GM06990 (cell line): Measurements from ENCODE around the gene FER.

Source experiments
- DNase-seq: peaks from one replicate; pipeline ENCODE4 v3.0.0-alpha.2; 2011; ENCODE audit not compliant: insufficient read length; ENCODE audit errors: extremely low read depth
- H3K27me3 ChIP-seq: replicated peaks from 2 replicates; pipeline ENCODE4 v1.6.0; 2011; ENCODE audit warnings: low read length; ENCODE audit not compliant: control insufficient read depth, insufficient read depth
- H3K36me3 ChIP-seq: 2 replicates; pipeline ENCODE4 v1.5.1; 2011; ENCODE audit warnings: low read length; ENCODE audit not compliant: control insufficient read depth, insufficient read depth
- H3K4me3 ChIP-seq: replicated peaks from 2 replicates; pipeline ENCODE4 v1.5.1; 2011; ENCODE audit warnings: low read depth, mild to moderate bottlenecking, control low read depth, low read length
- TF ChIP-seq, protein P1 (sequence below): IDR thresholded peaks from 2 replicates; pipeline ENCODE4 v1.5.1; 2011; ENCODE audit warnings: low read length, control low read depth, mild to moderate bottlenecking, inconsistent platforms; ENCODE audit not compliant: insufficient read depth, poor library complexity, severe bottlenecking

Gene FER

DNA sequence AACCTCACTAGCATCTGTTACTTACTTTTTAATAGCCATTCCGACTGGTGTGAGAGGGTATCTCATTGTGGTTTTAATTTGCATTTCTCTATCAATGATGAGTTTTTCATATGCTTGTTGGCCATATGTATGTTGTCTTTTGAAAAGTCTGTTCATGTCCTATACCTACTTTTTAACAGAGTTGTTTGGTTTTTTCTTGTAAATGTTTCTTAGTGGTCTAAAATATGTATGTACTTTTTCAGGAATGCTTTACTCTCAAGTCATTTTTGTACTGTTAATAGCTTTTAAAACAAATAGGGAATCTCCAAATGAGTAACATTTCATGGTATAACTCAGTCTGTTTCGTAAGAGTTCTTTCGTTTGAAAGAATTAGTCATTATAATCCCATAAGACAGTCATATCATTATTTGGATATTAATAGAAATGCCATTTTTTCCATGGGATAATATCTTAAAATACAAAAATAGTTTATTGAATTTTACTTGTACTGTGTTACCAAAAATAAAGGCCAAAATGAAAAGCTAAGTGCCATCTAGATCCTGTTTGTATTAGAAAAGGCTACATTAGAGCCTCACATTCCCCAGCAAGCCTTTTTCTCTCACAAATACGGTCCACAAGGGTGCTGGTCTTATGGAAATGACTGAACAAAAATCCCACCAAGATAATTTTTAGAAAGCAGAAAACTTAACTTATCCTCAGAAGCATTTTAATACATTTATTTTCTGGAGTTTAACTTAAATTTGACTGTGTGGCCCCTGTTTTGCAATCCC, 414.4 kb downstream of the FER start:
- Histone ChIP-seq H3K4me3 (no peak overlapping the region), H3K27me3 (no peaks in the 10 kb centered on the region), H3K36me3 (no peaks in the 10 kb centered on the region)
- peak; percentile 37 for DNase-seq
- TF ChIP-seq, protein P1, sequence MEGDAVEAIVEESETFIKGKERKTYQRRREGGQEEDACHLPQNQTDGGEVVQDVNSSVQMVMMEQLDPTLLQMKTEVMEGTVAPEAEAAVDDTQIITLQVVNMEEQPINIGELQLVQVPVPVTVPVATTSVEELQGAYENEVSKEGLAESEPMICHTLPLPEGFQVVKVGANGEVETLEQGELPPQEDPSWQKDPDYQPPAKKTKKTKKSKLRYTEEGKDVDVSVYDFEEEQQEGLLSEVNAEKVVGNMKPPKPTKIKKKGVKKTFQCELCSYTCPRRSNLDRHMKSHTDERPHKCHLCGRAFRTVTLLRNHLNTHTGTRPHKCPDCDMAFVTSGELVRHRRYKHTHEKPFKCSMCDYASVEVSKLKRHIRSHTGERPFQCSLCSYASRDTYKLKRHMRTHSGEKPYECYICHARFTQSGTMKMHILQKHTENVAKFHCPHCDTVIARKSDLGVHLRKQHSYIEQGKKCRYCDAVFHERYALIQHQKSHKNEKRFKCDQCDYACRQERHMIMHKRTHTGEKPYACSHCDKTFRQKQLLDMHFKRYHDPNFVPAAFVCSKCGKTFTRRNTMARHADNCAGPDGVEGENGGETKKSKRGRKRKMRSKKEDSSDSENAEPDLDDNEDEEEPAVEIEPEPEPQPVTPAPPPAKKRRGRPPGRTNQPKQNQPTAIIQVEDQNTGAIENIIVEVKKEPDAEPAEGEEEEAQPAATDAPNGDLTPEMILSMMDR, result no peak

DNA sequence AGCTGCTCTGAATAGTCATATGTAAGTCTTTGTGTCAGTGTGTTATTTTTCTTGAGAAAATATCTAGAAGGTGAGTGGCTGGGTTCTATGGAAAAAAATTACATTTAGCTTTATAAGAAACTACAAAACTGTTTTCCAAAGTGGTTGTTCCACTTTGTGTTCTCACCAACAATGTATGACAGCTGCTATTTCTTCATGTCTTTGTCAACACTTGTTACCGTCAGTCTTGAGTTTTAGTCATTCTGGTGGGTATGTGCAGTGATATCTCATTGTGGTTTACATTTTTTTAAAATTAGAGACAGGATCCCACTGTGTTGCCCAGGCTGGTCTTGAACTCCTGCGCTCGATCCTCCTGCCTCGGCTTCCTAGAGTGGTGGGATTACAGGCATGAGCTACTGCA, 415.6 kb downstream of the FER start:
- DNase-seq, result no peak
- TF ChIP-seq, protein P1, result no peak
- no peak overlapping the region for H3K4me3 ChIP-seq

DNA sequence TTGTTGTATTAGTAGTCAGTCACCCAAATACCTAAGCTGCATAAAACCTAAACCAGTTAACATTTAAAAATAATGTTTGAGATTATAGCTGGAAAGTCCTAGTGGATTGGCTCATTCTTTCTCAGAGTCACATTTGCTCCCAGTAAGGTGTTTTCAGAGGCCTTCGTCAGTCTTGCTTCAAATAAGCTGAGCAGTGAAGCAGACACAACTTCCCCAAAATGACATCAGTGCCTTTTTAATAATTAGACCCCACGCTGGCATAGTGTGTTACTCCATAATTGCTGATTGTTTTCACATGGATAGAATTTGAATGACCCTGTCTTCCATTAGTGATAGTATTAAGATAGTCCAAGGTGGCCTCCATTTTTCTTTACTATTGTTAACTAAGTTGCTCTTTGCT, 416.3 kb downstream of the FER start:
- H3K36me3 ChIP-seq, result no peaks in the 10 kb centered on the region
- no peak overlapping the region for H3K4me3 ChIP-seq
- DNase-seq, result no peak
- TF ChIP-seq, protein P1, result no peak
- no peaks in the 10 kb centered on the region for H3K27me3 ChIP-seq

More for the DNA sequence above, 415.6 kb downstream of the FER start:
- no peaks in the 10 kb centered on the region for H3K36me3 ChIP-seq
- H3K27me3 ChIP-seq, result no peaks in the 10 kb centered on the region

DNA sequence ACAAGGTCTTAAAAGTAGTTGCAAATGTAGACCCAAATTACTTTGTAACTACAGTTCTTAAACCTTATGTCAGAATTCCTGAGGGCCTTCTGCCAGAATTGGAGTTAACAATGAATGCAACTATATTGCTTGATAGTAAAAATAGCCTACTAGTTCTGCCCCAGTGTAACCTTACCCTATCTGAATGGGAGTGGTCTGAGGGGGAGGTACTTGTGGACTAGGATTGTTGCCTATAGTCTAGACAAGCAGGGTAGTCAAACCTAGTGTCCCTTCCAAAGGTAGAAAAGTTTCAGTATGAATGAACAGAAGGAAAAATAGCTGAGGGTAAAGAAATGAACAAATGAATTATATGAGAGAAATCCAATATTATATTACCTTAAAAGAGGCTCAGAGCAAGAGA, 419.9 kb downstream of the FER start:
- TF ChIP-seq, protein P1, result no peak
- no peak for DNase-seq
- H3K27me3 ChIP-seq, result no peaks in the 10 kb centered on the region
- H3K4me3 ChIP-seq, result no peak overlapping the region
- no peaks in the 10 kb centered on the region for H3K36me3 ChIP-seq

DNA sequence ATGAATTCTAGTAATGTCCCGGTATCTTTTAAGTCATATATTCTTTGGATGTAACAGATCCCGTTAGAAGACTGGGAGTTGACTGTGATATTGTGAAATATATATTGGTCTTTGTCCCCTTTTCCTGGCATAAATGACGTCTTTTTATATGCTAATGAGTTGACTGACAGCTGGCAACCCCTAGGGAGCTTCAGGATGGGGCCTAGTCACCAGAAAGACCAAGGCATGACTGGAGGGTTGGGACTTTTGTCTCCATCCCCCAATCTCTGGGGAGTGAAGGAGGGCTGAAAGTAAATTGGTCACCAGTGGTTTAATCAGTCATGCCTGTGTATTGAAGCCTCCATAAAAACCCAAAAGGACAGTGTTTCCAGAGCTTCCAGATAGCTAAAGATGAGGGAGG, 420.5 kb downstream of the FER start:
- H3K36me3 ChIP-seq, result no peaks in the 10 kb centered on the region
- no peak overlapping the region for H3K4me3 ChIP-seq
- no peaks in the 10 kb centered on the region for H3K27me3 ChIP-seq
- TF ChIP-seq, protein P1, result no peak
- DNase-seq, result no peak
